SK-N-SH (cell line): ENCODE measurements around the gene COL25A1. TPM values are rescaled to one million over a fixed set of nuclear protein-coding genes. Genes with fewer than 3 reads are reported as not detected.

ENCODE experiments used
- CTCF ChIA-PET: fragments of 300-600, 350-600 bp; formaldehyde crosslinking; extraction: SDS; loops from one replicate; lab custom pipeline; 2021; lab: Yijun Ruan, JAX
- POLR2A ChIA-PET: fragments of 350-600 bp; sonication (Branson Sonifier 250); formaldehyde crosslinking; extraction: SDS; loops from one replicate; lab custom pipeline; 2020; ENCODE audit warnings: antibody characterized with exemption, inconsistent platforms; lab: Yijun Ruan, JAX
- DNase-seq: peaks from one replicate; pipeline ENCODE4 v3.0.0; 2012
- H2AFZ ChIP-seq: fragments of 200-600 bp; sonication (generic); 2 replicates; pipeline ENCODE4 v1.8.1; 2016; ENCODE audit warnings: antibody characterized with exemption, mild to moderate bottlenecking, low read depth
- H3F3A ChIP-seq: fragments of 200-600 bp; sonication (generic); replicated peaks from 2 replicates; pipeline ENCODE3; 2016; ENCODE audit warnings: antibody characterized with exemption, mild to moderate bottlenecking; ENCODE audit not compliant: insufficient read depth
- H3K27ac ChIP-seq, 2 experiments: fragments of 200-500 bp in 1 of 2; fragments of 200-600 bp in 1 of 2; sonication (Bioruptor generic) in 1 of 2; sonication (generic), shearing (Covaris generic) in 1 of 2; 2 replicates each; pipeline versions ENCODE4 v1.5.1 to v1.6.1; 2014 to 2016; ENCODE audit warnings: low read depth in 2 of 2, inconsistent platforms in 1 of 2, low read length in 1 of 2, mild to moderate bottlenecking in 1 of 2, mixed read lengths in 1 of 2
- H3K27me3 ChIP-seq: fragments of 200-600 bp; sonication (generic), shearing (Covaris generic); 2 replicates; pipeline ENCODE4 v1.6.1; 2016; ENCODE audit warnings: mixed run types; ENCODE audit not compliant: insufficient read depth
- H3K36me3 ChIP-seq, 2 experiments: fragments of 200-500 bp in 1 of 2; fragments of 200-600 bp in 1 of 2; sonication (Bioruptor generic) in 1 of 2; sonication (generic) in 1 of 2; replicated peaks in 1 of 2; 2 replicates each; pipeline versions ENCODE3 to v1.5.1; 2014 to 2016; ENCODE audit warnings: low read length in 1 of 2, mild to moderate bottlenecking in 1 of 2; ENCODE audit not compliant: insufficient read depth in 2 of 2, control insufficient read depth in 1 of 2
- H3K4me1 ChIP-seq, 2 experiments: fragments of 200-500 bp in 1 of 2; fragments of 200-600 bp in 1 of 2; sonication (Bioruptor generic) in 1 of 2; sonication (generic), shearing (Covaris generic) in 1 of 2; 2 replicates each; pipeline versions ENCODE4 v1.5.1 to v1.6.1; 2014 to 2016; ENCODE audit warnings: low read depth in 1 of 2, low read length in 1 of 2, mixed run types in 1 of 2; ENCODE audit not compliant: insufficient read depth in 2 of 2, control insufficient read depth in 1 of 2
- H3K4me2 ChIP-seq: fragments of 200-600 bp; sonication (generic), shearing (Covaris generic); 2 replicates; pipeline ENCODE4 v1.6.1; 2017; ENCODE audit warnings: mixed run types
- H3K4me3 ChIP-seq, 2 experiments: fragments of 200-500 bp in 1 of 2; fragments of 200-600 bp in 1 of 2; sonication (Bioruptor generic) in 1 of 2; sonication (generic), shearing (Covaris generic) in 1 of 2; 2 replicates each; pipeline versions ENCODE4 v1.5.1 to v1.8.1; 2014 to 2016; ENCODE audit warnings: low read depth in 2 of 2, inconsistent platforms in 1 of 2, low read length in 1 of 2, mild to moderate bottlenecking in 1 of 2, mixed read lengths in 1 of 2, moderate library complexity in 1 of 2
- H3K79me2 ChIP-seq: fragments of 200-600 bp; sonication (generic); 2 replicates; pipeline ENCODE4 v1.8.1; 2017; ENCODE audit warnings: mild to moderate bottlenecking; ENCODE audit not compliant: insufficient read depth
- H3K9ac ChIP-seq: fragments of 200-600 bp; sonication (generic); 2 replicates; pipeline ENCODE4 v1.6.1; 2017; ENCODE audit warnings: mixed run types
- H3K9me2 ChIP-seq: fragments of 200-600 bp; sonication (generic); 2 replicates; pipeline ENCODE4 v1.6.1; 2017; ENCODE audit warnings: mixed run types
- H3K9me3 ChIP-seq: fragments of 200-600 bp; sonication (generic); 2 replicates; pipeline ENCODE4 v1.6.1; 2017; ENCODE audit warnings: mixed run types, mild to moderate bottlenecking, moderate library complexity
- H4K20me1 ChIP-seq: fragments of 200-600 bp; sonication (generic); 2 replicates; pipeline ENCODE4 v1.6.1; 2017; ENCODE audit warnings: mild to moderate bottlenecking, mixed run types; ENCODE audit not compliant: insufficient read depth
- CHD2 ChIP-seq: fragments of 150-350 bp; IDR thresholded peaks from 2 replicates; pipeline ENCODE4 v1.6.1; 2018; ENCODE audit warnings: low read length; ENCODE audit not compliant: partially characterized antibody
- FOSL2 ChIP-seq: IDR thresholded peaks from 2 replicates; pipeline ENCODE4 v1.4.0; 2012; ENCODE audit warnings: low read depth, mild to moderate bottlenecking, moderate library complexity, borderline replicate concordance
- FOXJ3 ChIP-seq: sonication (generic); formaldehyde crosslinking; IDR thresholded peaks from 2 replicates; pipeline ENCODE4 v1.5.1; 2020; ENCODE audit warnings: mild to moderate bottlenecking, missing genetic modification reagents
- FOXM1 ChIP-seq: IDR thresholded peaks from 2 replicates; pipeline ENCODE4 v1.4.0; 2012; ENCODE audit warnings: low read depth, mild to moderate bottlenecking
- GABPA ChIP-seq: IDR thresholded peaks from 2 replicates; pipeline ENCODE4 v1.4.0; 2012; ENCODE audit warnings: low read depth, mild to moderate bottlenecking
- JUND ChIP-seq: IDR thresholded peaks from 2 replicates; pipeline ENCODE4 v1.4.0; 2012
- MXI1 ChIP-seq: IDR thresholded peaks from 2 replicates; pipeline ENCODE4 v1.6.1; 2012; ENCODE audit warnings: mild to moderate bottlenecking, low read depth, low read length, improper control_type of control experiment
- NFIC ChIP-seq: IDR thresholded peaks from 2 replicates; pipeline ENCODE4 v1.4.0; 2012; ENCODE audit warnings: borderline replicate concordance
- NRF1 ChIP-seq: IDR thresholded peaks from 2 replicates; pipeline ENCODE4 v1.6.1; 2012; ENCODE audit warnings: low read depth, mild to moderate bottlenecking, low read length
- RAD21 ChIP-seq: IDR thresholded peaks from 2 replicates; pipeline ENCODE4 v1.6.1; 2012; ENCODE audit warnings: mild to moderate bottlenecking, low read length
- RCOR1 ChIP-seq: fragments of 150-350 bp; IDR thresholded peaks from 2 replicates; pipeline ENCODE4 v1.6.1; 2017; ENCODE audit warnings: antibody characterized with exemption, low read length
- RFX5 ChIP-seq: IDR thresholded peaks from 2 replicates; pipeline ENCODE4 v1.6.1; 2012; ENCODE audit warnings: mild to moderate bottlenecking, improper control_type of control experiment, low read length
- SIN3A ChIP-seq: IDR thresholded peaks from 2 replicates; pipeline ENCODE4 v1.6.1; 2012; ENCODE audit warnings: low read depth, mild to moderate bottlenecking, low read length, moderate library complexity, borderline replicate concordance
- TAF1 ChIP-seq: IDR thresholded peaks from 2 replicates; pipeline ENCODE4 v1.6.1; 2012; ENCODE audit warnings: low read depth, mild to moderate bottlenecking, low read length, moderate library complexity, borderline replicate concordance
- TCF12 ChIP-seq: IDR thresholded peaks from 2 replicates; pipeline ENCODE4 v1.4.0; 2012
- TEAD4 ChIP-seq: IDR thresholded peaks from 2 replicates; pipeline ENCODE4 v1.4.0; 2012; ENCODE audit warnings: mild to moderate bottlenecking, borderline replicate concordance; ENCODE audit not compliant: insufficient read depth
- YY1 ChIP-seq: IDR thresholded peaks from 2 replicates; pipeline ENCODE4 v1.4.0; 2012; ENCODE audit warnings: low read depth, mild to moderate bottlenecking
- WGBS: methylation state at CpG from one replicate; pipeline ENCODE4 v1.1.6; 2017; ENCODE audit warnings: low lambda C conversion rate; 5-methylcytosine and 5-hydroxymethylcytosine counted together
- polyA plus RNA-seq, 3 experiments: library from polyadenylated mRNA; depleted of rRNA; stranded (reverse); fragments of >200 nt; gene quantifications; 2 replicates each; pipeline ENCODE4 v1.2.3, GENCODE V29; 2012
- TF ChIP-seq, protein P1 (sequence below): IDR thresholded peaks from 2 replicates; pipeline ENCODE4; 2012
- TF ChIP-seq, protein P2 (sequence below): fragments of 150-350 bp; IDR thresholded peaks from 2 replicates; pipeline ENCODE4 v1.6.1; 2016; ENCODE audit warnings: mild to moderate bottlenecking, low read depth, low read length

Gene COL25A1
- polyA plus RNA-seq, 1 of the 3 experiments (the other 2 are of a cell fraction), result not detected

DNA sequence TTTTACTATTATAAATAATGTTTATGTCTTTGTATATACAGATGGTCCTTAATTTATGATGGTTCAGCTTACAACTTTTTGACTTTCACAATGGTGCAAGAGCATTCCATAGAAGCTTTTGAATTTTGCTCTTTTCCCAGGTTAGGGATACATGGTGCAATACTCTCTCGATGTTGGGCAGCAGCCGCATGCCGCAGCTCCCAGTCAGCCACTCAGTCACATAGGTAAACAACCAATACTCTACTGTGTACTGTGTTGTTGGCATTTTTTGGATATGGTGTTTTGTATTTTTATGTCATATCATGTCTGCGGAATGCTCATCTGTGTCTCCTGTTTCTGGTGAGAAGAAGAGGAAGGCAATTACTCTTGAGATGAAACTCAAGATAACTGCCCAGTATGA, 281.6 kb downstream of the COL25A1 start:
- H3K9ac ChIP-seq, result no peak overlapping the region
- H3K27ac ChIP-seq, result no peak overlapping the region
- ChIA-PET CTCF (no interaction called here), POLR2A (no interaction called here)
- no peak for DNase-seq
- H3K4me1 ChIP-seq, result no peaks in the 10 kb centered on the region
- no peaks in the 10 kb centered on the region for H3K9me3 ChIP-seq
- H2AFZ ChIP-seq, result no peak overlapping the region
- no peak overlapping the region for H3K4me2 ChIP-seq
- no peak overlapping the region for H3K4me3 ChIP-seq
- H3K79me2 ChIP-seq, result no peaks in the 10 kb centered on the region
- no peak for TF ChIP-seq FOXJ3
- TF ChIP-seq, protein P1, sequence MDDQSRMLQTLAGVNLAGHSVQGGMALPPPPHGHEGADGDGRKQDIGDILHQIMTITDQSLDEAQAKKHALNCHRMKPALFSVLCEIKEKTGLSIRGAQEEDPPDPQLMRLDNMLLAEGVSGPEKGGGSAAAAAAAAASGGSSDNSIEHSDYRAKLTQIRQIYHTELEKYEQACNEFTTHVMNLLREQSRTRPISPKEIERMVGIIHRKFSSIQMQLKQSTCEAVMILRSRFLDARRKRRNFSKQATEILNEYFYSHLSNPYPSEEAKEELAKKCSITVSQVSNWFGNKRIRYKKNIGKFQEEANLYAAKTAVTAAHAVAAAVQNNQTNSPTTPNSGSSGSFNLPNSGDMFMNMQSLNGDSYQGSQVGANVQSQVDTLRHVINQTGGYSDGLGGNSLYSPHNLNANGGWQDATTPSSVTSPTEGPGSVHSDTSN, result no peak
- TF ChIP-seq SIN3A, result no peak
- TF ChIP-seq RFX5, result no peak
- TF ChIP-seq NFIC, result no peak
- no peak for TF ChIP-seq RCOR1
- TF ChIP-seq GABPA, result no peak
- TF ChIP-seq TCF12, result no peak
- TF ChIP-seq NRF1, result no peak
- no peak for TF ChIP-seq FOSL2
- TF ChIP-seq YY1, result no peak
- H3K27me3 ChIP-seq, result no peaks in the 10 kb centered on the region
- H3F3A ChIP-seq, result no peaks in the 10 kb centered on the region
- no peaks in the 10 kb centered on the region for H3K9me2 ChIP-seq
- no peaks in the 10 kb centered on the region for H3K36me3 ChIP-seq
- H4K20me1 ChIP-seq, result no peaks in the 10 kb centered on the region
- WGBS, result 6% methylated on average over 4 of the region's 4 CpGs

DNA sequence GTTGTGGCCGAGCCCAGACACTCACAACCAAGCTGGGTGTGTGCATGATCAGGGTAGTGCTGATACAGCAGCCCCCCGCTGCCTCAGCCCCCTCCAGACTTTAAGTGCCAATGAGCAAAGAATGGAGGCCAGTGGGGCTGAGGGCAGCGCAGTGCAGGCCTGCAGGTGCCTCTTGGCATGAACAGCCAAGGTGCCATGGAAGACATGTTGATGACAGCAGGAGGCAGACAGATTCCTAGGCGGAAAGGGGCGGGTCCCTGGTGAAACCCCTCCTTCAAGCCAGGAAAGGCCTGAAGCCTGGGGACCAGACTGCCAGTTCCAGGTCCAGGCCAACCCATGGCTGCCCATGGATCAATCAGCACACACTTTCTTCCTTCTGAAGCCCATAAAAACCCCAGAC, 286.3 kb downstream of the COL25A1 start:
- Histone ChIP-seq H3K79me2 (no peaks in the 10 kb centered on the region), H2AFZ (no peak overlapping the region), H3K9ac (no peak overlapping the region), H3K4me3 (no peak overlapping the region), H3F3A (no peaks in the 10 kb centered on the region), H3K27ac (no peak overlapping the region), H3K4me1 (no peaks in the 10 kb centered on the region), H3K27me3 (no peaks in the 10 kb centered on the region), H3K4me2 (no peak overlapping the region), H3K9me2 (no peaks in the 10 kb centered on the region), H4K20me1 (no peaks in the 10 kb centered on the region), H3K9me3 (no peaks in the 10 kb centered on the region), H3K36me3 (no peaks in the 10 kb centered on the region)
- TF ChIP-seq, protein P2, sequence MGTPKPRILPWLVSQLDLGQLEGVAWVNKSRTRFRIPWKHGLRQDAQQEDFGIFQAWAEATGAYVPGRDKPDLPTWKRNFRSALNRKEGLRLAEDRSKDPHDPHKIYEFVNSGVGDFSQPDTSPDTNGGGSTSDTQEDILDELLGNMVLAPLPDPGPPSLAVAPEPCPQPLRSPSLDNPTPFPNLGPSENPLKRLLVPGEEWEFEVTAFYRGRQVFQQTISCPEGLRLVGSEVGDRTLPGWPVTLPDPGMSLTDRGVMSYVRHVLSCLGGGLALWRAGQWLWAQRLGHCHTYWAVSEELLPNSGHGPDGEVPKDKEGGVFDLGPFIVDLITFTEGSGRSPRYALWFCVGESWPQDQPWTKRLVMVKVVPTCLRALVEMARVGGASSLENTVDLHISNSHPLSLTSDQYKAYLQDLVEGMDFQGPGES, result no peak
- TF ChIP-seq CHD2 (no peak), JUND (no peak), TEAD4 (no peak), MXI1 (no peak), RAD21 (no peak), TAF1 (no peak), RFX5 (no peak), FOXM1 (no peak), FOXJ3 (no peak), NFIC (no peak)
- CTCF ChIA-PET, result no interaction called here
- WGBS, result 7% methylated on average over 3 of the region's 5 CpGs
- no peak for DNase-seq
- POLR2A ChIA-PET, result no interaction called here
